ENCODE results near the gene TRIM3.

Gene TRIM3

GRCh38 chr11:6448574-6448973, 25.2 kb downstream of the TRIM3 start:
- no peak for DNase-seq
- in situ Hi-C loops (cut with HindIII; ENCODE audit: low pct_ligation_motif_present, low pct_unique_long_range_greater_than_20kb, low sequenced_read_pairs), result no loop called here

- in situ Hi-C loops (cut with HindIII; ENCODE audit: low pct_ligation_motif_present, low pct_unique_long_range_greater_than_20kb, low sequenced_read_pairs), result no loop called here
- peak; percentile 48 for DNase-seq
Measured at GRCh38 chr11:6443269-6444003, 30.3 kb downstream of the TRIM3 start.

GRCh38 chr11:6442441-6442840, 31.3 kb downstream of the TRIM3 start:
- no peak for DNase-seq
- in situ Hi-C loops (cut with HindIII; ENCODE audit: low pct_ligation_motif_present, low pct_unique_long_range_greater_than_20kb, low sequenced_read_pairs), result no loop called here

GRCh38 chr11:6440906-6441358, 32.8 kb downstream of the TRIM3 start, which contains the start of gene HPX:
Gene HPX (minus strand): TSS chr11:6440987. CDS start chr11:6440963, 24 bp downstream.
- in situ Hi-C loops (cut with HindIII; ENCODE audit: low pct_ligation_motif_present, low pct_unique_long_range_greater_than_20kb, low sequenced_read_pairs), result no loop called here
- no peak for DNase-seq

- DNase-seq, result peak; percentile 63
- in situ Hi-C loops (cut with HindIII; ENCODE audit: low pct_ligation_motif_present, low pct_unique_long_range_greater_than_20kb, low sequenced_read_pairs), result no loop called here
Measured at GRCh38 chr11:6438979-6439571, 34.7 kb downstream of the TRIM3 start.

- in situ Hi-C loops (cut with HindIII; ENCODE audit: low pct_ligation_motif_present, low pct_unique_long_range_greater_than_20kb, low sequenced_read_pairs), result no loop called here
- DNase-seq, result no peak
Measured at GRCh38 chr11:6437993-6438392, 35.7 kb downstream of the TRIM3 start.

- in situ Hi-C loops (cut with HindIII; ENCODE audit: low pct_ligation_motif_present, low pct_unique_long_range_greater_than_20kb, low sequenced_read_pairs), result no loop called here
Measured at GRCh38 chr11:6437423-6437822, 36.3 kb downstream of the TRIM3 start.

GRCh38 chr11:6433998-6434660, 39.6 kb downstream of the TRIM3 start:
- DNase-seq, result no peak
- in situ Hi-C loops (cut with HindIII; ENCODE audit: low pct_ligation_motif_present, low pct_unique_long_range_greater_than_20kb, low sequenced_read_pairs), result no loop called here

More at GRCh38 chr11:6437423-6437822, 36.3 kb downstream of the TRIM3 start:
- DNase-seq, result no peak

GRCh38 chr11:6431861-6432260, 41.9 kb downstream of the TRIM3 start:
- DNase-seq, result peak; percentile 93

GRCh38 chr11:6427516-6427915, 46.2 kb downstream of the TRIM3 start:
- in situ Hi-C loops (cut with HindIII; ENCODE audit: low pct_ligation_motif_present, low pct_unique_long_range_greater_than_20kb, low sequenced_read_pairs), result no loop called here

More at GRCh38 chr11:6431861-6432260, 41.9 kb downstream of the TRIM3 start:
- in situ Hi-C loops (cut with HindIII; ENCODE audit: low pct_ligation_motif_present, low pct_unique_long_range_greater_than_20kb, low sequenced_read_pairs), result no loop called here

GRCh38 chr11:6420677-6421076, 53.1 kb downstream of the TRIM3 start:
- in situ Hi-C loops (cut with HindIII; ENCODE audit: low pct_ligation_motif_present, low pct_unique_long_range_greater_than_20kb, low sequenced_read_pairs), result no loop called here
- DNase-seq, result no peak

More at GRCh38 chr11:6427516-6427915, 46.2 kb downstream of the TRIM3 start:
- no peak for DNase-seq

GRCh38 chr11:6419009-6419631, 54.6 kb downstream of the TRIM3 start, which contains the start of gene APBB1:
Gene APBB1 (minus strand): TSS chr11:6419094. CDS start chr11:6411347, 7,747 bp downstream.
- DNase-seq, result peak; percentile 43
- in situ Hi-C loops (cut with HindIII; ENCODE audit: low pct_ligation_motif_present, low pct_unique_long_range_greater_than_20kb, low sequenced_read_pairs), result no loop called here

- in situ Hi-C loops (cut with HindIII; ENCODE audit: low pct_ligation_motif_present, low pct_unique_long_range_greater_than_20kb, low sequenced_read_pairs), result no loop called here
- DNase-seq, result no peak
Measured at GRCh38 chr11:6418557-6419008, 55.2 kb downstream of the TRIM3 start.

- in situ Hi-C loops (cut with HindIII; ENCODE audit: low pct_ligation_motif_present, low pct_unique_long_range_greater_than_20kb, low sequenced_read_pairs), result no loop called here
- DNase-seq, result no peak
Measured at GRCh38 chr11:6417907-6418556, 55.7 kb downstream of the TRIM3 start.

GRCh38 chr11:6415797-6416196, 57.9 kb downstream of the TRIM3 start:
- DNase-seq, result no peak
- in situ Hi-C loops (cut with HindIII; ENCODE audit: low pct_ligation_motif_present, low pct_unique_long_range_greater_than_20kb, low sequenced_read_pairs), result no loop called here

- in situ Hi-C loops (cut with HindIII; ENCODE audit: low pct_ligation_motif_present, low pct_unique_long_range_greater_than_20kb, low sequenced_read_pairs), result no loop called here
- DNase-seq, result no peak
Measured at GRCh38 chr11:6414874-6415328, 58.8 kb downstream of the TRIM3 start.

GRCh38 chr11:6413791-6414201, 59.9 kb downstream of the TRIM3 start:
- in situ Hi-C loops (cut with HindIII; ENCODE audit: low pct_ligation_motif_present, low pct_unique_long_range_greater_than_20kb, low sequenced_read_pairs), result no loop called here
- DNase-seq, result no peak

GRCh38 chr11:6411594-6412031, 62.1 kb downstream of the TRIM3 start:
- in situ Hi-C loops (cut with HindIII; ENCODE audit: low pct_ligation_motif_present, low pct_unique_long_range_greater_than_20kb, low sequenced_read_pairs), result no loop called here
- no peak for DNase-seq

All from ACHN (cell line).